Calu3 (cell line): Measurements from ENCODE around the gene SMIM43. TPM values are rescaled to one million over a fixed set of nuclear protein-coding genes. Genes with fewer than 3 reads are reported as not detected.

Experiments
- BruUV-seq: library from RNA; stranded (reverse); fragments of 400-500 nt; replicated peaks from 2 replicates; lab custom pipeline; 2021; lab: Mats Ljungman, UMichigan
- CTCF ChIA-PET: fragments of 300-600 bp; sonication (Branson Sonifier 250); formaldehyde crosslinking; loops from one replicate; lab custom pipeline; 2022; ENCODE audit warnings: antibody characterized with exemption; lab: Charles Lee
- DNase-seq: peaks from one replicate; pipeline ENCODE4 v3.0.0; 2022
- H3K27ac Mint-ChIP-seq: one replicate; pipeline ENCODE4 v1.8.0; 2022; ENCODE audit warnings: mixed read lengths; ENCODE audit not compliant: unreplicated experiment
- H3K27me3 Mint-ChIP-seq: one replicate; pipeline ENCODE4 v1.8.0; 2022; ENCODE audit warnings: mixed read lengths; ENCODE audit not compliant: unreplicated experiment
- H3K36me3 Mint-ChIP-seq: one replicate; pipeline ENCODE4 v1.8.0; 2022; ENCODE audit warnings: mild to moderate bottlenecking, moderate library complexity, mixed read lengths; ENCODE audit not compliant: insufficient read depth, unreplicated experiment
- H3K4me1 Mint-ChIP-seq: one replicate; pipeline ENCODE4 v1.8.0; 2022; ENCODE audit warnings: mild to moderate bottlenecking, low read depth, mixed read lengths; ENCODE audit not compliant: unreplicated experiment
- H3K4me3 Mint-ChIP-seq: one replicate; pipeline ENCODE4 v1.8.0; 2022; ENCODE audit warnings: mild to moderate bottlenecking, low read depth, moderate library complexity, mixed read lengths; ENCODE audit not compliant: unreplicated experiment
- H3K9me3 Mint-ChIP-seq: one replicate; pipeline ENCODE4 v1.8.0; 2022; ENCODE audit warnings: low read depth, mixed read lengths; ENCODE audit not compliant: unreplicated experiment
- intact Hi-C: fragments of 100-400 bp; cut with micrococcal nuclease; formaldehyde crosslinking; loops from one replicate; pipeline ENCODE4 v1.10.0; 2022; ENCODE audit not compliant: unreplicated experiment
- total RNA-seq: library from RNA; stranded (reverse); gene quantifications from 2 replicates; pipeline ENCODE4 v1.2.3, GENCODE V29; 2022
- TF ChIP-seq, protein P1 (sequence below): fragments of 200-600 bp; IDR thresholded peaks from one replicate; pipeline ENCODE4 v1.8.0; 2022; ENCODE audit warnings: antibody characterized with exemption; ENCODE audit not compliant: unreplicated experiment

SMIM43 gene
- total RNA-seq, 1 experiment from 2014 or later: not detected

DNA sequence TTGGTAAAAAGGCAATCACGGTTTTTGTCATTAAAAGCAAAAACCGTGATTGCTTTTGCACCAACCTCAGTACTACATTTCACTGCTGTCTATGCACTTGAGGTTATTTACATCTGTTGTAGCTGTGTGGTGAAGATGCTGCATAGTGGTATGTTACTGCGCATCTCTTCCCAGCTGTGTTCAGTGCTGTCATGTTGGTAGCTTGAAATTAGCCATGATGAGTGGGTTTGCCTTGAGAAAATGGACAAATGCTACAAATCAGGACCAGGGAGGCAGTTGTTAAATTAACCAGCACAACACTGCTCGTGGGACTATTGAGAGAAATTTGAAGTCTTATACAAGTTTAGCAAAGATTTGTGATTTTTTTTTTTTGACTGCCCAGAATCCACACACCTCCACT lies 2.2 kb upstream of the SMIM43 start:
- Mint-ChIP-seq H3K27ac (no peak overlapping the region), H3K9me3 (no peaks in the 10 kb centered on the region), H3K4me1 (no peaks in the 10 kb centered on the region), H3K36me3 (no peaks in the 10 kb centered on the region), H3K4me3 (no peak overlapping the region), H3K27me3 (no peaks in the 10 kb centered on the region)
- no peak for DNase-seq
- intact Hi-C loops: no loop called here
- BruUV-seq: no TSS peak
- CTCF ChIA-PET: interaction anchor here (0.7 kb wide), 1 partner anchor 277 kb away, joined by 4 read pairs; no protein-coding TSS in a partner anchor
- TF ChIP-seq, protein P1, sequence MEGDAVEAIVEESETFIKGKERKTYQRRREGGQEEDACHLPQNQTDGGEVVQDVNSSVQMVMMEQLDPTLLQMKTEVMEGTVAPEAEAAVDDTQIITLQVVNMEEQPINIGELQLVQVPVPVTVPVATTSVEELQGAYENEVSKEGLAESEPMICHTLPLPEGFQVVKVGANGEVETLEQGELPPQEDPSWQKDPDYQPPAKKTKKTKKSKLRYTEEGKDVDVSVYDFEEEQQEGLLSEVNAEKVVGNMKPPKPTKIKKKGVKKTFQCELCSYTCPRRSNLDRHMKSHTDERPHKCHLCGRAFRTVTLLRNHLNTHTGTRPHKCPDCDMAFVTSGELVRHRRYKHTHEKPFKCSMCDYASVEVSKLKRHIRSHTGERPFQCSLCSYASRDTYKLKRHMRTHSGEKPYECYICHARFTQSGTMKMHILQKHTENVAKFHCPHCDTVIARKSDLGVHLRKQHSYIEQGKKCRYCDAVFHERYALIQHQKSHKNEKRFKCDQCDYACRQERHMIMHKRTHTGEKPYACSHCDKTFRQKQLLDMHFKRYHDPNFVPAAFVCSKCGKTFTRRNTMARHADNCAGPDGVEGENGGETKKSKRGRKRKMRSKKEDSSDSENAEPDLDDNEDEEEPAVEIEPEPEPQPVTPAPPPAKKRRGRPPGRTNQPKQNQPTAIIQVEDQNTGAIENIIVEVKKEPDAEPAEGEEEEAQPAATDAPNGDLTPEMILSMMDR: no peak

DNA sequence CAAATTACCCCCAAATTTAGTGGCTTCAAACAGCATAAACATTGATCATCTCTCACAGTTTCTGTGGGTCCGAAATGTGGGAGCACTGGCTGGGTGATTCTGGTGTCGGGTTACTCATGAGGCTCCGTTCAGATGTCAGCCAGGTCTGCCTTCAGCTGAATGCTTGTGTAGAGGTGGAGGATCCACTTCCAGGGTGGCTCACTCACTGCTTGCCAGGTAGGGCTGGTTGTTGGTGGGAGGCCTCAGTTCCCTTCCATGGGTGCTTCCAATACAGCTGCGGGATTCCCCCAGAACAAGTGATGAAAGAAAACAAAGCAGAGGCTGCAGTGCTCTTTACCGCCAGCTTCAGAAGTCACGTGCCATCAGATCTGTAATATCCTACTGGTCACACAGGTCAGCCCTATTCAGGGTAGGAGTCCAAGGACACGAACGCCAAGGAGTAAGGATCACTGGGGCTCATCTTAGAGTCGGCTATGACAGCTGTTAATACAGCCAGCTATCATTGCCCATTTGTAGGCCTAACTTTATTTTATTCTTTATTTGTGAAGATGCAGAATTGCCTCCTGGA lies 1.1 kb upstream of the SMIM43 start:
- no peaks in the 10 kb centered on the region for H3K36me3 Mint-ChIP-seq
- no peaks in the 10 kb centered on the region for H3K27me3 Mint-ChIP-seq
- H3K9me3 Mint-ChIP-seq: no peaks in the 10 kb centered on the region
- no TSS peak for BruUV-seq
- no peak for DNase-seq
- TF ChIP-seq, protein P1: no peak
- CTCF ChIA-PET: no interaction called here
- no peak overlapping the region for H3K4me3 Mint-ChIP-seq
- no peaks in the 10 kb centered on the region for H3K4me1 Mint-ChIP-seq
- intact Hi-C loops: no loop called here
- no peak overlapping the region for H3K27ac Mint-ChIP-seq

DNA sequence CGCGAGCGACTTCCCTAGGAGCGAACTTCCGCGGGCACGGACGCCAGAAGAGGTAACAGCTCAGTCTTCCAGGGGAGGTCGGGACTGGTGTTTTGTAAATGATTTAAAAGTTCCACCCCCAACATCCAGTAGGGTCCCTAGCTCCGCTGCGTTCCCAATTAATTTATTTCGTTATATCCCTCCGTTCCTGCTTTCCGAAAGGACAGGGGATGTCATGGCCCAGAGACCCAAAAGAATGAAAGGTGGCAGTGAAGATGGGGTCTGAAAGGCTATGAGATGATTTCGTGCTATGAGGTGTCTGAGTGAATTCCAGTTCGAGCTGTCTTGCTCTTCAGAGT lies 373 bp upstream of the SMIM43 start:
- DNase-seq: no peak
- BruUV-seq: no TSS peak
- TF ChIP-seq, protein P1: no peak
- Mint-ChIP-seq H3K27me3 (no peaks in the 10 kb centered on the region), H3K4me3 (peak overlapping the region; percentile 48), H3K27ac (no peak overlapping the region), H3K36me3 (no peaks in the 10 kb centered on the region), H3K4me1 (no peaks in the 10 kb centered on the region), H3K9me3 (no peaks in the 10 kb centered on the region)
- CTCF ChIA-PET: no interaction called here
- intact Hi-C loops: no loop called here

DNA sequence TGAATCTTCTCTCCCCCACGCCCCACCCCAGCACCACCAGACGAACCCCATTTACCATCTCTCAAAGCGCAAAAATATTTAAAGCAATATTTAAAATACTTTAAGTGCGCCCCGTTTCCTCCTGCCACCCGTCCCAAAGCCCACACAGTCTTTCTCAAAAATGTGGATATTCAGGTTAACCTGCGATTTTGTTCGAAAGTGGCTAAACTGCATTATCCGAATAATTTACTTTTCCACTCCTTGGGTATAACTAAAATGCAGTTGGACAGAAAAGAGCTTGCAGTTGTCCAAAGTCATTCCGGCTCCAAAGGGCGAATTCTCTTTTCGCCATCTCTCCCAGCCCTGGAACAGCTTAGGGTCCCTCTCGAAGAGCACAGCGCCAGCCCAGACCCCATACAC lies 662 bp downstream of the SMIM43 start:
- no peaks in the 10 kb centered on the region for H3K27me3 Mint-ChIP-seq
- no TSS peak for BruUV-seq

More for the DNA sequence above, 662 bp downstream of the SMIM43 start:
- TF ChIP-seq, protein P1: no peak
- Mint-ChIP-seq H3K4me3 (peak overlapping the region; percentile 48), H3K4me1 (no peaks in the 10 kb centered on the region), H3K27ac (no peak overlapping the region), H3K36me3 (no peaks in the 10 kb centered on the region), H3K9me3 (no peaks in the 10 kb centered on the region)
- intact Hi-C loops: no loop called here
- DNase-seq: no peak
- CTCF ChIA-PET: no interaction called here
